ENCODE results near the gene WDFY4. TPM values are rescaled to one million over a fixed set of nuclear protein-coding genes. Genes with fewer than 3 reads are reported as not detected.

The WDFY4 gene
- polyA plus RNA-seq, 1 donor from 2014 or later = not detected

GRCh38 chr10:48847691-48848090 lies 163.0 kb downstream of the WDFY4 start:
- Histone ChIP-seq H3K27ac (ENCODE audit: low read length) (no peak overlapping the region), H4K20me1 (ENCODE audit: insufficient read depth) (no peaks in the 10 kb centered on the region), H3K79me2 (replicated peaks; ENCODE audit: insufficient read depth, low read length) (no peaks in the 10 kb centered on the region), H3K4me2 (ENCODE audit: low read length) (no peak overlapping the region), H3K9ac (ENCODE audit: low read length) (no peak overlapping the region), H3F3A (ENCODE audit: insufficient read depth, low read length, poor library complexity, severe bottlenecking) (no peaks in the 10 kb centered on the region), H3K9me2 (ENCODE audit: insufficient read depth, low read length) (no peaks in the 10 kb centered on the region), H3K36me3 (ENCODE audit: insufficient read depth, low read length) (no peaks in the 10 kb centered on the region), H3K27me3 (ENCODE audit: insufficient read depth, low read depth, low read length) (no peaks in the 10 kb centered on the region), H2AFZ (ENCODE audit: low read depth, low read length) (no peak overlapping the region), H3K9me3 (ENCODE audit: low read length) (no peaks in the 10 kb centered on the region), H3K4me3 (ENCODE audit: low read length) (no peak overlapping the region)
- TF ChIP-seq REST (IDR thresholded peaks at IDR 0.05; ENCODE audit: borderline replicate concordance) (no peak), TAF1 (IDR thresholded peaks at IDR 0.05; ENCODE audit: low read depth) (no peak), SMC3 (conservative IDR thresholded peaks at IDR 0.05; ENCODE audit: poor library complexity) (no peak)

- no peaks in the 10 kb centered on the region for H3K36me3 ChIP-seq (ENCODE audit: insufficient read depth, low read length)
- no peak overlapping the region for H3K4me2 ChIP-seq (ENCODE audit: low read length)
- H4K20me1 ChIP-seq (ENCODE audit: insufficient read depth) = no peaks in the 10 kb centered on the region
- H2AFZ ChIP-seq (ENCODE audit: low read depth, low read length) = no peak overlapping the region
- no peak overlapping the region for H3K9ac ChIP-seq (ENCODE audit: low read length)
- no peaks in the 10 kb centered on the region for H3K9me3 ChIP-seq (ENCODE audit: low read length)
- H3F3A ChIP-seq (ENCODE audit: insufficient read depth, low read length, poor library complexity, severe bottlenecking) = no peaks in the 10 kb centered on the region
- no peak overlapping the region for H3K4me3 ChIP-seq (ENCODE audit: low read length)
- no peak overlapping the region for H3K27ac ChIP-seq (ENCODE audit: low read length)
- H3K27me3 ChIP-seq (ENCODE audit: insufficient read depth, low read depth, low read length) = no peaks in the 10 kb centered on the region
- no peaks in the 10 kb centered on the region for H3K9me2 ChIP-seq (ENCODE audit: insufficient read depth, low read length)
- no peaks in the 10 kb centered on the region for H3K79me2 ChIP-seq (replicated peaks; ENCODE audit: insufficient read depth, low read length)
- TF ChIP-seq EP300 (conservative IDR thresholded peaks at IDR 0.05; ENCODE audit: poor library complexity, severe bottlenecking) = peak; percentile 74
- TF ChIP-seq MXI1 (conservative IDR thresholded peaks at IDR 0.05; ENCODE audit: poor library complexity, severe bottlenecking) = no peak
- no peak for TF ChIP-seq SMC3 (conservative IDR thresholded peaks at IDR 0.05; ENCODE audit: poor library complexity)
- TF ChIP-seq POLR2AphosphoS5 (IDR thresholded peaks at IDR 0.05) = peak; percentile 38
Measured at GRCh38 chr10:48856855-48857254, 172.2 kb downstream of the WDFY4 start.

- Histone ChIP-seq H3K4me3 (ENCODE audit: low read length) (no peak overlapping the region), H3K9ac (ENCODE audit: low read length) (no peak overlapping the region), H3K27me3 (ENCODE audit: insufficient read depth, low read depth, low read length) (no peaks in the 10 kb centered on the region), H3K4me2 (ENCODE audit: low read length) (no peak overlapping the region), H2AFZ (ENCODE audit: low read depth, low read length) (no peak overlapping the region), H3K36me3 (ENCODE audit: insufficient read depth, low read length) (no peaks in the 10 kb centered on the region), H3K9me2 (ENCODE audit: insufficient read depth, low read length) (no peaks in the 10 kb centered on the region), H3K9me3 (ENCODE audit: low read length) (no peaks in the 10 kb centered on the region), H3K27ac (ENCODE audit: low read length) (no peak overlapping the region), H3K79me2 (replicated peaks; ENCODE audit: insufficient read depth, low read length) (no peaks in the 10 kb centered on the region), H3F3A (ENCODE audit: insufficient read depth, low read length, poor library complexity, severe bottlenecking) (no peaks in the 10 kb centered on the region), H4K20me1 (ENCODE audit: insufficient read depth) (no peaks in the 10 kb centered on the region)
- no peak for TF ChIP-seq REST (IDR thresholded peaks at IDR 0.05; ENCODE audit: borderline replicate concordance)
- TF ChIP-seq TAF1 (IDR thresholded peaks at IDR 0.05; ENCODE audit: low read depth) = no peak
- no peak for TF ChIP-seq RAD21 (conservative IDR thresholded peaks at IDR 0.05)
- no peak for TF ChIP-seq SMC3 (conservative IDR thresholded peaks at IDR 0.05; ENCODE audit: poor library complexity)
- no peak for TF ChIP-seq POLR2AphosphoS5 (IDR thresholded peaks at IDR 0.05)
- no peak for TF ChIP-seq CTCF (IDR thresholded peaks at IDR 0.05; ENCODE audit: poor library complexity, severe bottlenecking)
- TF ChIP-seq EZH2 (IDR thresholded peaks at IDR 0.05; ENCODE audit: borderline replicate concordance, insufficient read depth, low read length, poor library complexity, severe bottlenecking) = no peak
Measured at GRCh38 chr10:48872234-48872633, 187.6 kb downstream of the WDFY4 start.
